ENCODE data around the gene CHKA.

The CHKA gene

GRCh38 chr11:68028802-68029545 lies 92.2 kb downstream of the CHKA start:
- DNase-seq: no peak

- no peak for DNase-seq
These were observed 93.5 kb downstream of the CHKA start for GRCh38 chr11:68027667-68028066.

GRCh38 chr11:68026391-68027105 lies 94.6 kb downstream of the CHKA start:
- DNase-seq: no peak

GRCh38 chr11:68025047-68025446 lies 96.1 kb downstream of the CHKA start:
- no peak for DNase-seq

- DNase-seq: no peak
These were observed 96.7 kb downstream of the CHKA start for GRCh38 chr11:68024508-68024907.

GRCh38 chr11:68022531-68022930 lies 98.7 kb downstream of the CHKA start:
- DNase-seq: no peak

- DNase-seq: no peak
These were observed 99.9 kb downstream of the CHKA start for GRCh38 chr11:68021167-68021787.

- DNase-seq: no peak
These were observed 100.6 kb downstream of the CHKA start for GRCh38 chr11:68020575-68020974.

GRCh38 chr11:68019486-68019885 lies 101.7 kb downstream of the CHKA start:
- no peak for DNase-seq

GRCh38 chr11:68018730-68019190 lies 102.4 kb downstream of the CHKA start:
- DNase-seq: no peak

- DNase-seq: no peak
These were observed 103.0 kb downstream of the CHKA start for GRCh38 chr11:68017980-68018729.

GRCh38 chr11:68016904-68017817 lies 104.0 kb downstream of the CHKA start:
- no peak for DNase-seq

- no peak for DNase-seq
These were observed 104.9 kb downstream of the CHKA start for GRCh38 chr11:68016161-68016903.

GRCh38 chr11:68015467-68015866 lies 105.7 kb downstream of the CHKA start:
- DNase-seq: no peak

GRCh38 chr11:68014947-68015447 lies 106.2 kb downstream of the CHKA start:
- no peak for DNase-seq

GRCh38 chr11:68014157-68014946 lies 106.8 kb downstream of the CHKA start:
- DNase-seq: no peak

GRCh38 chr11:68013611-68014156 lies 107.5 kb downstream of the CHKA start:
- no peak for DNase-seq

GRCh38 chr11:68012843-68013610 lies 108.2 kb downstream of the CHKA start:
- DNase-seq: no peak

Data from stimulated activated CD8-positive, alpha-beta memory T cell treated with anti-CD3 and anti-CD28 coated beads, Interleukin-4, amount 100 ng/mL, for 48 hours (primary cell).